SU-DHL-6 (cell line): Measurements from ENCODE around the gene SEMA4D.

Experiments used
- H2AFZ ChIP-seq: fragments of 200-600 bp; sonication (generic); 2 replicates; pipeline ENCODE4 v1.6.1; 2014; ENCODE audit warnings: low read depth, mild to moderate bottlenecking, moderate library complexity, mixed read lengths, antibody characterized with exemption, low read length; ENCODE audit not compliant: severe bottlenecking
- H3F3A ChIP-seq: fragments of 200-600 bp; shearing (Covaris generic); 2 replicates; pipeline ENCODE4 v1.6.0; 2016; ENCODE audit warnings: antibody characterized with exemption, mild to moderate bottlenecking; ENCODE audit not compliant: insufficient read depth
- H3K27ac ChIP-seq: fragments of 200-600 bp; sonication (generic); 2 replicates; pipeline ENCODE4 v1.5.1; 2016; ENCODE audit warnings: low read depth, mild to moderate bottlenecking, low read length, moderate library complexity, mixed read lengths
- H3K27me3 ChIP-seq: fragments of 200-600 bp; sonication (generic), shearing (Covaris generic); 2 replicates; pipeline ENCODE4 v1.6.0; 2014; ENCODE audit warnings: mild to moderate bottlenecking, low read length
- H3K36me3 ChIP-seq: fragments of 200-600 bp; sonication (generic); 2 replicates; pipeline ENCODE4 v1.6.1; 2014; ENCODE audit warnings: mild to moderate bottlenecking, low read length, mixed read lengths
- H3K4me2 ChIP-seq: fragments of 300-600, 200-600 bp; shearing (Covaris generic), sonication (generic); 2 replicates; pipeline ENCODE4 v1.6.0; 2014; ENCODE audit warnings: low read length, low read depth, mild to moderate bottlenecking; ENCODE audit not compliant: poor library complexity, severe bottlenecking
- H3K4me3 ChIP-seq: fragments of 200-600 bp; sonication (generic); 2 replicates; pipeline ENCODE4 v1.5.1; 2014; ENCODE audit warnings: antibody characterized with exemption, low read length, mild to moderate bottlenecking, mixed read lengths; ENCODE audit not compliant: insufficient read depth, poor library complexity, severe bottlenecking
- H3K79me2 ChIP-seq: fragments of 200-600 bp; sonication (generic); 2 replicates; pipeline ENCODE4 v1.6.1; 2014; ENCODE audit warnings: mild to moderate bottlenecking, low read length, moderate library complexity; ENCODE audit not compliant: insufficient read depth
- H3K9ac ChIP-seq: fragments of 200-600 bp; sonication (generic); 2 replicates; pipeline ENCODE4 v1.7.0; 2014; ENCODE audit warnings: mild to moderate bottlenecking, low read length
- H3K9me2 ChIP-seq: fragments of 200-600 bp; sonication (generic); replicated peaks from 2 replicates; pipeline ENCODE4 v1.6.1; 2014; ENCODE audit warnings: low read length; ENCODE audit not compliant: insufficient read depth
- H3K9me3 ChIP-seq: fragments of 200-600 bp; sonication (generic); 2 replicates; pipeline ENCODE4 v1.6.1; 2014; ENCODE audit warnings: low read length, mixed read lengths; ENCODE audit not compliant: insufficient read depth
- H4K20me1 ChIP-seq: fragments of 200-600 bp; sonication (generic); 2 replicates; pipeline ENCODE4 v1.6.1; 2014; ENCODE audit warnings: low read depth, mild to moderate bottlenecking, antibody characterized with exemption, low read length, moderate library complexity, mixed read lengths
- EZH2phosphoT487 ChIP-seq: fragments of 200-600 bp; sonication (generic), shearing (Covaris generic); conservative IDR thresholded peaks from 2 replicates; pipeline ENCODE4 v1.6.1; 2018; ENCODE audit warnings: mild to moderate bottlenecking, antibody characterized with exemption, low read length, moderate library complexity, mixed read lengths
- TF ChIP-seq, protein P1 (sequence below): fragments of 200-600 bp; sonication (generic); IDR thresholded peaks from one replicate; pipeline ENCODE4 v1.5.1; 2017; ENCODE audit warnings: antibody characterized with exemption, mild to moderate bottlenecking, low read length, moderate library complexity; ENCODE audit not compliant: insufficient read depth, poor library complexity, severe bottlenecking

Gene SEMA4D

DNA sequence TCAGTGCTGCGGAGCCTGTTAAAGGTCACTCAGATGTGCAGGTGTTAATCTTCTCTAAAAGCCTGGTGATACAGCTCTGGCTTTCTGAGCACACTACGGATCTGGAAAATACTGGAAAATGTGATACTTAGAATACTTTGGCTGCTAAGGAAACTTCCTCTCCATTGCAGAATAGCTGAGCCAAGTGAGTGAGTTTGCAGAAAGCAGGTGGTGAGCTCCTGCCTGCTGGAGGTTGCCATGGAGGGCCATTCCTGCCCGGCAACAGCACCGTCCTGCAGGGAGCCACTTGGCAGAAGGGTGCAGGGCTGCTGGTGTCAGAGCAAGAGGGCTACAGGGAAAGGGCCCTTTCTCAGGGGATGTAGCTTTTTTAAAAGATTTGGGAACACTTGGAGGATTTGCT is 138.9 kb downstream of the SEMA4D start:
- Histone ChIP-seq H3K79me2 (no peaks in the 10 kb centered on the region), H3K4me3 (no peak overlapping the region), H4K20me1 (no peaks in the 10 kb centered on the region), H3K36me3 (peaks cover 17% of the 10 kb centered on the region), H3K9me3 (no peaks in the 10 kb centered on the region), H3K4me2 (no peak overlapping the region), H3K9me2 (no peaks in the 10 kb centered on the region), H3F3A (no peaks in the 10 kb centered on the region), H3K9ac (no peak overlapping the region), H3K27me3 (no peaks in the 10 kb centered on the region), H3K27ac (no peak overlapping the region), H2AFZ (no peak overlapping the region)
- TF ChIP-seq, protein P1, sequence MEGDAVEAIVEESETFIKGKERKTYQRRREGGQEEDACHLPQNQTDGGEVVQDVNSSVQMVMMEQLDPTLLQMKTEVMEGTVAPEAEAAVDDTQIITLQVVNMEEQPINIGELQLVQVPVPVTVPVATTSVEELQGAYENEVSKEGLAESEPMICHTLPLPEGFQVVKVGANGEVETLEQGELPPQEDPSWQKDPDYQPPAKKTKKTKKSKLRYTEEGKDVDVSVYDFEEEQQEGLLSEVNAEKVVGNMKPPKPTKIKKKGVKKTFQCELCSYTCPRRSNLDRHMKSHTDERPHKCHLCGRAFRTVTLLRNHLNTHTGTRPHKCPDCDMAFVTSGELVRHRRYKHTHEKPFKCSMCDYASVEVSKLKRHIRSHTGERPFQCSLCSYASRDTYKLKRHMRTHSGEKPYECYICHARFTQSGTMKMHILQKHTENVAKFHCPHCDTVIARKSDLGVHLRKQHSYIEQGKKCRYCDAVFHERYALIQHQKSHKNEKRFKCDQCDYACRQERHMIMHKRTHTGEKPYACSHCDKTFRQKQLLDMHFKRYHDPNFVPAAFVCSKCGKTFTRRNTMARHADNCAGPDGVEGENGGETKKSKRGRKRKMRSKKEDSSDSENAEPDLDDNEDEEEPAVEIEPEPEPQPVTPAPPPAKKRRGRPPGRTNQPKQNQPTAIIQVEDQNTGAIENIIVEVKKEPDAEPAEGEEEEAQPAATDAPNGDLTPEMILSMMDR: no peak
- no peak for TF ChIP-seq EZH2phosphoT487

- Histone ChIP-seq H3K27ac (no peak overlapping the region), H3K36me3 (peaks cover 20% of the 10 kb centered on the region), H4K20me1 (no peaks in the 10 kb centered on the region), H3K4me2 (no peak overlapping the region), H2AFZ (no peak overlapping the region), H3K9me2 (no peaks in the 10 kb centered on the region), H3K27me3 (no peaks in the 10 kb centered on the region), H3K9ac (no peak overlapping the region), H3K79me2 (no peaks in the 10 kb centered on the region), H3K4me3 (no peak overlapping the region), H3K9me3 (no peaks in the 10 kb centered on the region), H3F3A (no peaks in the 10 kb centered on the region)
- TF ChIP-seq EZH2phosphoT487: no peak
- TF ChIP-seq, protein P1: no peak
These were observed 139.5 kb downstream of the SEMA4D start for GRCh38 chr9:89358376-89358916.

DNA sequence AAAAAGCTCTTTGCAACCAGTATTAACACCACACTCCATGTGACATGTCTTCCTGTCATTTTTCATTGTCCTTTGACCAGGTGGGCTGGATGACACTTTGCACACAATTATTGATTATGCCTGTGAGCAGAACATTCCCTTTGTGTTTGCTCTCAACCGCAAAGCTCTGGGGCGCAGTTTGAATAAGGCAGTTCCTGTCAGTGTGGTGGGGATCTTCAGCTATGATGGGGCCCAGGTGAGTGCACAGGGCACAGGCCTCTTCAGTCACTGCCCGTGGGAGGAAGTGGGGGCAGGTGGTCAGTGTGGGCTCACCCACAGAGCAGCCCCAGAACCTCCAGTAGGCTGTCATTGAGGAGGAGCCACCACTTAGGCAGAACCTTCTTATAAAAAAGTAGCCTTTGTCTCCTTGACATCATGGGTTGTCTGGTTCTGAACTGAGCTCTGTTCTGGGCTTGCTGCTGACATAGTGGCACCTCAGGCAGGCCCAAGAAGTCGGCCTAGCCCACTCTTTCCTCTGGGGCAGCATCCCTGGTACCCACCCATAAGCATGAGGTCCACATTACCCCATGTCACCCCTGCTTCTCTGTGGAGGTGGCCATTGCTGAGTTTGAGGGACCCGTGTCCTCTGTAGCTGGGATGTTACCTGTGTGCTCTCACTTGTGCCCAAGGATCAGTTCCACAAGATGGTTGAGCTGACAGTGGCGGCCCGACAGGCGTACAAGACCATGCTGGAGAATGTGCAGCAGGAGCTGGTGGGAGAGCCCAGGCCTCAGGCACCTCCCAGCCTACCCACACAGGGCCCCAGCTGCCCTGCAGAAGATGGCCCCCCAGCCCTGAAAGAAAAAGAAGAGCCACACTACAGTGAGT is 140.3 kb downstream of the SEMA4D start:
- Histone ChIP-seq H3K9me3 (no peaks in the 10 kb centered on the region), H3K27me3 (no peaks in the 10 kb centered on the region), H3K9ac (no peak overlapping the region), H3K27ac (no peak overlapping the region), H3K4me3 (no peak overlapping the region), H3K79me2 (no peaks in the 10 kb centered on the region), H2AFZ (no peak overlapping the region), H4K20me1 (no peaks in the 10 kb centered on the region), H3F3A (no peaks in the 10 kb centered on the region), H3K4me2 (no peak overlapping the region), H3K36me3 (peaks cover 20% of the 10 kb centered on the region), H3K9me2 (no peaks in the 10 kb centered on the region)
- TF ChIP-seq, protein P1: no peak
- TF ChIP-seq EZH2phosphoT487: no peak
